IgD-negative memory B cell (primary cell): ENCODE data around the gene LTA4H. TPM values are rescaled to one million over a fixed set of nuclear protein-coding genes. Genes with fewer than 3 reads are reported as not detected.
"Not testable (repeated sequence)": the region's sequence is repeated elsewhere in the genome, so short reads cannot be mapped to it uniquely, and the experiment has no call there.

ENCODE experiments used
- H3K27ac Mint-ChIP-seq, 3 donors: one replicate each; pipeline ENCODE4 v1.8.0; 2020 to 2022; ENCODE audit warnings: mild to moderate bottlenecking in 3 of 3, mixed read lengths in 3 of 3, moderate library complexity in 1 of 3
- H3K27me3 Mint-ChIP-seq: one replicate; pipeline ENCODE4 v1.8.0; 2021; ENCODE audit warnings: mixed read lengths
- H3K36me3 Mint-ChIP-seq: one replicate; pipeline ENCODE4 v1.8.0; 2020; ENCODE audit warnings: mild to moderate bottlenecking, mixed read lengths
- H3K4me1 Mint-ChIP-seq, 3 donors: one replicate each; pipeline ENCODE4 v1.8.0; 2020 to 2022; ENCODE audit warnings: mixed read lengths in 3 of 3, mild to moderate bottlenecking in 1 of 3
- H3K4me3 Mint-ChIP-seq, 4 donors: one replicate each; pipeline ENCODE4 v1.8.0; 2020 to 2022; ENCODE audit warnings: mild to moderate bottlenecking in 4 of 4, mixed read lengths in 4 of 4, moderate library complexity in 3 of 4
- H3K9me3 Mint-ChIP-seq, 3 donors: one replicate each; pipeline ENCODE4 v1.8.0; 2020 to 2021; ENCODE audit warnings: mixed read lengths in 3 of 3, mild to moderate bottlenecking in 1 of 3
- polyA plus RNA-seq: library from polyadenylated mRNA; unstranded; fragments of 300-500 nt; fragmentation: Illumina TruSeq; gene quantifications from one replicate; pipeline ENCODE4 v1.2.3, GENCODE V29; 2021

LTA4H gene
- polyA plus RNA-seq, 1 donor from 2014 or later = 122 TPM

- Mint-ChIP-seq H3K27me3 (no peaks in the 10 kb centered on the region), H3K9me3 (no peaks in the 10 kb centered on the region), H3K36me3 (peaks cover 1% of the 10 kb centered on the region), H3K4me1 (no peaks in the 10 kb centered on the region), H3K4me3 (no peak overlapping the region), H3K27ac (no peak overlapping the region)
Observed at GRCh38 chr12:95975491-95975890, 59.9 kb downstream of the LTA4H start.

- H3K27ac Mint-ChIP-seq = no peak overlapping the region
- no peaks in the 10 kb centered on the region for H3K27me3 Mint-ChIP-seq
Observed at GRCh38 chr12:95974358-95974757, 61.0 kb downstream of the LTA4H start.

GRCh38 chr12:95972832-95973456, 62.4 kb downstream of the LTA4H start:
- peaks cover 1% of the 10 kb centered on the region for H3K36me3 Mint-ChIP-seq
- no peaks in the 10 kb centered on the region for H3K27me3 Mint-ChIP-seq
- H3K4me1 Mint-ChIP-seq = no peaks in the 10 kb centered on the region
- no peaks in the 10 kb centered on the region for H3K9me3 Mint-ChIP-seq
- H3K4me3 Mint-ChIP-seq = no peak overlapping the region
- H3K27ac Mint-ChIP-seq = no peak overlapping the region

More at GRCh38 chr12:95974358-95974757, 61.0 kb downstream of the LTA4H start:
- Mint-ChIP-seq H3K4me3 (no peak overlapping the region), H3K36me3 (peaks cover 1% of the 10 kb centered on the region), H3K4me1 (no peaks in the 10 kb centered on the region), H3K9me3 (no peaks in the 10 kb centered on the region)

GRCh38 chr12:95970905-95971304, 64.5 kb downstream of the LTA4H start:
- Mint-ChIP-seq H3K4me1 (no peaks in the 10 kb centered on the region), H3K27me3 (no peaks in the 10 kb centered on the region), H3K27ac (no peak overlapping the region), H3K4me3 (no peak overlapping the region), H3K36me3 (no peaks in the 10 kb centered on the region), H3K9me3 (no peaks in the 10 kb centered on the region)

GRCh38 chr12:95969116-95969515, 66.3 kb downstream of the LTA4H start:
- not testable (repeated sequence) for H3K4me1 Mint-ChIP-seq, H3K36me3 Mint-ChIP-seq, H3K27ac Mint-ChIP-seq, H3K9me3 Mint-ChIP-seq, H3K27me3 Mint-ChIP-seq, H3K4me3 Mint-ChIP-seq

GRCh38 chr12:95967301-95967700, 68.1 kb downstream of the LTA4H start:
- peaks cover 0 to 3% (median 0%) of the 10 kb centered on the region in 3 donors for H3K4me1 Mint-ChIP-seq
- no peaks in the 10 kb centered on the region for H3K36me3 Mint-ChIP-seq
- no peak overlapping the region for H3K27ac Mint-ChIP-seq
- no peaks in the 10 kb centered on the region for H3K9me3 Mint-ChIP-seq
- no peaks in the 10 kb centered on the region for H3K27me3 Mint-ChIP-seq
- no peak overlapping the region for H3K4me3 Mint-ChIP-seq

GRCh38 chr12:95966287-95966870, 69.0 kb downstream of the LTA4H start:
- Mint-ChIP-seq H3K4me3 (no peak overlapping the region), H3K27me3 (no peaks in the 10 kb centered on the region), H3K9me3 (no peaks in the 10 kb centered on the region), H3K4me1 (peaks cover 0 to 3% (median 0%) of the 10 kb centered on the region in 3 donors), H3K27ac (no peak overlapping the region), H3K36me3 (peaks cover 1% of the 10 kb centered on the region)

GRCh38 chr12:95963096-95963495, 72.3 kb downstream of the LTA4H start:
- Mint-ChIP-seq H3K9me3 (no peaks in the 10 kb centered on the region), H3K27me3 (no peaks in the 10 kb centered on the region), H3K36me3 (peaks cover 1% of the 10 kb centered on the region), H3K4me3 (no peak overlapping the region), H3K4me1 (peaks cover 0 to 3% (median 0%) of the 10 kb centered on the region in 3 donors), H3K27ac (no peak overlapping the region)

GRCh38 chr12:95962222-95962621, 73.2 kb downstream of the LTA4H start:
- Mint-ChIP-seq H3K27me3 (no peaks in the 10 kb centered on the region), H3K36me3 (peaks cover 1% of the 10 kb centered on the region), H3K4me3 (no peak overlapping the region), H3K4me1 (peaks cover 0 to 3% (median 0%) of the 10 kb centered on the region in 3 donors), H3K9me3 (no peaks in the 10 kb centered on the region), H3K27ac (no peak overlapping the region)

GRCh38 chr12:95960241-95960640, 75.1 kb downstream of the LTA4H start:
- Mint-ChIP-seq H3K4me3 (no peak overlapping the region), H3K27ac (no peak overlapping the region), H3K4me1 (peaks cover 0 to 3% (median 0%) of the 10 kb centered on the region in 3 donors), H3K27me3 (no peaks in the 10 kb centered on the region), H3K36me3 (peaks cover 1% of the 10 kb centered on the region), H3K9me3 (no peaks in the 10 kb centered on the region)

- H3K9me3 Mint-ChIP-seq = no peaks in the 10 kb centered on the region
- H3K27ac Mint-ChIP-seq = no peak overlapping the region
- no peaks in the 10 kb centered on the region for H3K27me3 Mint-ChIP-seq
- H3K4me3 Mint-ChIP-seq = no peak overlapping the region
- no peaks in the 10 kb centered on the region for H3K4me1 Mint-ChIP-seq
- peaks cover 3% of the 10 kb centered on the region for H3K36me3 Mint-ChIP-seq
Observed at GRCh38 chr12:95959107-95959506, 76.3 kb downstream of the LTA4H start.

GRCh38 chr12:95956557-95957145, 78.7 kb downstream of the LTA4H start:
- Mint-ChIP-seq H3K27me3 (no peaks in the 10 kb centered on the region), H3K4me1 (no peaks in the 10 kb centered on the region), H3K27ac (no peak overlapping the region), H3K4me3 (no peak overlapping the region), H3K36me3 (peaks cover 4% of the 10 kb centered on the region), H3K9me3 (no peaks in the 10 kb centered on the region)

GRCh38 chr12:95955549-95956159, 79.7 kb downstream of the LTA4H start:
- Mint-ChIP-seq H3K4me3 (no peak overlapping the region), H3K4me1 (no peaks in the 10 kb centered on the region), H3K9me3 (peaks cover 0 to 4% (median 0%) of the 10 kb centered on the region in 3 donors), H3K27ac (no peak overlapping the region), H3K27me3 (no peaks in the 10 kb centered on the region), H3K36me3 (peaks cover 2% of the 10 kb centered on the region)

- H3K36me3 Mint-ChIP-seq = peaks cover 2% of the 10 kb centered on the region
- no peak overlapping the region for H3K27ac Mint-ChIP-seq
- H3K4me1 Mint-ChIP-seq = peaks cover 0 to 2% (median 0%) of the 10 kb centered on the region in 3 donors
- H3K9me3 Mint-ChIP-seq = peaks cover 0 to 4% (median 0%) of the 10 kb centered on the region in 3 donors
- H3K4me3 Mint-ChIP-seq = no peak overlapping the region
- H3K27me3 Mint-ChIP-seq = no peaks in the 10 kb centered on the region
Observed at GRCh38 chr12:95953000-95953399, 82.4 kb downstream of the LTA4H start.

- H3K27ac Mint-ChIP-seq = no peak overlapping the region
- H3K36me3 Mint-ChIP-seq = peaks cover 2% of the 10 kb centered on the region
- peaks cover 0 to 4% (median 0%) of the 10 kb centered on the region in 3 donors for H3K9me3 Mint-ChIP-seq
- H3K27me3 Mint-ChIP-seq = no peaks in the 10 kb centered on the region
- H3K4me1 Mint-ChIP-seq = peaks cover 0 to 2% (median 0%) of the 10 kb centered on the region in 3 donors
- peak overlapping the region in 1 of 4 donors; percentile 30 for H3K4me3 Mint-ChIP-seq
Observed at GRCh38 chr12:95951515-95951914, 83.9 kb downstream of the LTA4H start.
